Right renal cortex interstitium (tissue), 3 donors: ENCODE data around the gene SEC23A. TPM values are rescaled to one million over a fixed set of nuclear protein-coding genes. Genes with fewer than 3 reads are reported as not detected.
"Not testable (repeated sequence)": the region's sequence is repeated elsewhere in the genome, so short reads cannot be mapped to it uniquely, and the experiment has no call there.

Experiments used
- DNase-seq, 3 donors: peaks; one replicate each; pipeline ENCODE4 v3.0.0-alpha.2; 2013; ENCODE audit warnings: low read depth in 3 of 3, low spot score in 2 of 3
- polyA plus RNA-seq, 3 donors: library from polyadenylated mRNA; unstranded; fragments of 120-200 nt; gene quantifications; one replicate each; pipeline ENCODE4 v1.2.1, GENCODE V29; 2013; ENCODE audit not compliant: insufficient read length in 3 of 3

The SEC23A gene
- 10 to 100 TPM; 65.1 to 67.7 (median 65.6) TPM for polyA plus RNA-seq

- DNase-seq, result peak; percentile 70 to 77 (median 71)
These were observed at the start of gene SEC23A for GRCh38 chr14:39102969-39103957. Gene SEC23A, minus strand, starts transcription at chr14:39103235. Its CDS starts 7,117 bp downstream, at chr14:39096118.

GRCh38 chr14:39145266-39145966 is 42.4 kb upstream of the SEC23A start:
- DNase-seq, result no peak

GRCh38 chr14:39143226-39143625 is 40.2 kb upstream of the SEC23A start:
- not testable (repeated sequence) for DNase-seq

GRCh38 chr14:39141623-39142022 is 38.6 kb upstream of the SEC23A start:
- not testable (repeated sequence) for DNase-seq

- no peak for DNase-seq
These were observed 37.1 kb upstream of the SEC23A start for GRCh38 chr14:39140170-39140569.

- no peak for DNase-seq
These were observed 35.4 kb upstream of the SEC23A start for GRCh38 chr14:39138440-39138839.

GRCh38 chr14:39137835-39138234 is 34.8 kb upstream of the SEC23A start:
- not testable (repeated sequence) for DNase-seq

- DNase-seq, result no peak
These were observed 19.5 kb upstream of the SEC23A start for GRCh38 chr14:39122330-39123138.

GRCh38 chr14:39114073-39114838 is 11.2 kb upstream of the SEC23A start, which contains the start of gene GEMIN2:
Gene GEMIN2, plus strand, starts transcription at chr14:39114323. Its CDS starts 16 bp downstream, at chr14:39114339.
- DNase-seq, result peak; percentile 83 to 92 (median 89)

GRCh38 chr14:39113685-39114072 is 10.6 kb upstream of the SEC23A start:
- DNase-seq, result no peak

GRCh38 chr14:39109893-39110715 is 7.1 kb upstream of the SEC23A start:
- no peak for DNase-seq

- no peak for DNase-seq
These were observed 5.8 kb upstream of the SEC23A start for GRCh38 chr14:39108791-39109190.

- peak in 1 of 3 donors; percentile 13 for DNase-seq
These were observed 4.6 kb upstream of the SEC23A start for GRCh38 chr14:39107591-39107996.

GRCh38 chr14:39104078-39104801 is 1.2 kb upstream of the SEC23A start:
- DNase-seq, result not testable (repeated sequence)

GRCh38 chr14:39102265-39102968 is 618 bp downstream of the SEC23A start:
- DNase-seq, result peak in 2 of 3 donors; percentile 44 to 54

- DNase-seq, result no peak
These were observed 3.3 kb downstream of the SEC23A start for GRCh38 chr14:39099748-39100147.

- not testable (repeated sequence) for DNase-seq
These were observed 3.8 kb downstream of the SEC23A start for GRCh38 chr14:39099215-39099614.
